GM19023 (cell line): ENCODE results near the gene PLA2G4C.

Experiments used
- ATAC-seq: cut with Tn5 transposase; IDR thresholded peaks from one replicate; pipeline ENCODE4 v1.9.1; 2021; ENCODE audit warnings: mild to moderate bottlenecking, moderate library complexity; ENCODE audit not compliant: unreplicated experiment

The PLA2G4C gene

GRCh38 chr19:48061401-48062344, 48.9 kb downstream of the PLA2G4C start:
- no peak for ATAC-seq

GRCh38 chr19:48060381-48060780, 50.2 kb downstream of the PLA2G4C start:
- ATAC-seq = no peak

GRCh38 chr19:48059331-48059730, 51.3 kb downstream of the PLA2G4C start:
- ATAC-seq = no peak

- ATAC-seq = no peak
Observed at GRCh38 chr19:48053856-48054255, 56.8 kb downstream of the PLA2G4C start.

GRCh38 chr19:48053076-48053475, 57.5 kb downstream of the PLA2G4C start:
- no peak for ATAC-seq

GRCh38 chr19:48051335-48052033, 59.1 kb downstream of the PLA2G4C start:
- no peak for ATAC-seq

- ATAC-seq = no peak
Observed at GRCh38 chr19:48044561-48044960, 66.1 kb downstream of the PLA2G4C start.

GRCh38 chr19:48043675-48044258, 66.8 kb downstream of the PLA2G4C start, which contains the start of gene CABP5:
Gene CABP5 (minus strand): TSS chr19:48044079. CDS start chr19:48043922, 157 bp downstream.
- no peak for ATAC-seq

- ATAC-seq = no peak
Observed at GRCh38 chr19:48041877-48042580, 68.6 kb downstream of the PLA2G4C start.

GRCh38 chr19:48036765-48037164, 73.9 kb downstream of the PLA2G4C start:
- no peak for ATAC-seq

- no peak for ATAC-seq
Observed at GRCh38 chr19:48033604-48034003, 77.0 kb downstream of the PLA2G4C start.

GRCh38 chr19:48030073-48030472, 80.5 kb downstream of the PLA2G4C start:
- no peak for ATAC-seq

GRCh38 chr19:48029431-48029830, 81.2 kb downstream of the PLA2G4C start:
- ATAC-seq = no peak

- ATAC-seq = no peak
Observed at GRCh38 chr19:48025480-48025879, 85.1 kb downstream of the PLA2G4C start.

- ATAC-seq = no peak
Observed at GRCh38 chr19:48023518-48023917, 87.1 kb downstream of the PLA2G4C start.

GRCh38 chr19:48023011-48023410, 87.6 kb downstream of the PLA2G4C start:
- ATAC-seq = no peak

GRCh38 chr19:48020686-48021085, 89.9 kb downstream of the PLA2G4C start:
- ATAC-seq = no peak

- ATAC-seq = no peak
Observed at GRCh38 chr19:48010932-48011758, 99.5 kb downstream of the PLA2G4C start.

GRCh38 chr19:48006762-48007161, 103.9 kb downstream of the PLA2G4C start:
- ATAC-seq = no peak

GRCh38 chr19:48004236-48004635, 106.4 kb downstream of the PLA2G4C start:
- ATAC-seq = no peak
